WTC11 (cell line): Measurements from ENCODE around the gene FSD2. TPM values are rescaled to one million over a fixed set of nuclear protein-coding genes. Genes with fewer than 3 reads are reported as not detected.

ENCODE experiments used
- ATAC-seq: fragments of 200-7000 bp; cut with Tn5 transposase; 2 replicates; pipeline ENCODE4 v1.10.0; 2021; ENCODE audit warnings: mild to moderate bottlenecking, moderate library complexity
- CTCF ChIA-PET: fragments of 300-600 bp; sonication (Branson Sonifier 250); formaldehyde crosslinking; loops from one replicate; lab custom pipeline; 2021; ENCODE audit warnings: antibody characterized with exemption; lab: Charles Lee
- POLR2A ChIA-PET: fragments of 350-600 bp; sonication (Branson Sonifier 250); formaldehyde crosslinking; loops from one replicate; lab custom pipeline; 2021; ENCODE audit warnings: antibody characterized with exemption; lab: Charles Lee
- DNase-seq: peaks from one replicate; pipeline ENCODE4 v3.0.0; 2021; ENCODE audit warnings: low spot score
- H3K27ac Mint-ChIP-seq: 2 replicates; pipeline ENCODE4 v1.8.0; 2021; ENCODE audit warnings: mixed read lengths
- H3K27me3 Mint-ChIP-seq: 2 replicates; pipeline ENCODE4 v1.8.0; 2021; ENCODE audit warnings: low read depth, mild to moderate bottlenecking, moderate library complexity, mixed read lengths
- H3K36me3 Mint-ChIP-seq: 2 replicates; pipeline ENCODE4 v1.8.0; 2021; ENCODE audit warnings: mixed read lengths
- H3K4me1 Mint-ChIP-seq: 2 replicates; pipeline ENCODE4 v1.8.0; 2022; ENCODE audit warnings: mixed read lengths
- H3K4me3 Mint-ChIP-seq: 2 replicates; pipeline ENCODE4 v1.8.0; 2021; ENCODE audit warnings: mild to moderate bottlenecking, moderate library complexity, mixed read lengths
- H3K9me3 Mint-ChIP-seq: 2 replicates; pipeline ENCODE4 v1.8.0; 2021; ENCODE audit warnings: mixed read lengths
- ATF3 ChIP-seq: sonication (generic); formaldehyde crosslinking; conservative IDR thresholded peaks from 2 replicates; pipeline ENCODE4 v1.8.1; 2022; ENCODE audit warnings: mild to moderate bottlenecking, missing genetic modification reagents
- CDX4 ChIP-seq: fragments of 250-450 bp; sonication (Bioruptor Pico); IDR thresholded peaks from 2 replicates; pipeline ENCODE4 v1.9.0; 2021; ENCODE audit warnings: moderate library complexity, mild to moderate bottlenecking, inconsistent platforms, borderline replicate concordance
- CREB1 ChIP-seq: sonication (generic); formaldehyde crosslinking; IDR thresholded peaks from 2 replicates; pipeline ENCODE4 v1.8.0; 2023; ENCODE audit warnings: mild to moderate bottlenecking, missing genetic modification reagents
- E2F1 ChIP-seq: sonication (generic); formaldehyde crosslinking; IDR thresholded peaks from 2 replicates; pipeline ENCODE4 v1.8.0; 2022; ENCODE audit warnings: mild to moderate bottlenecking, missing genetic modification reagents
- E2F4 ChIP-seq: sonication (generic); formaldehyde crosslinking; IDR thresholded peaks from 2 replicates; pipeline ENCODE4 v1.8.1; 2022; ENCODE audit warnings: low read depth, mild to moderate bottlenecking, moderate library complexity, missing genetic modification reagents, borderline replicate concordance
- ELF4 ChIP-seq: sonication (generic); formaldehyde crosslinking; IDR thresholded peaks from 2 replicates; pipeline ENCODE4 v1.8.1; 2022; ENCODE audit warnings: low read depth, mild to moderate bottlenecking, moderate library complexity, missing genetic modification reagents
- ETV6 ChIP-seq: sonication (generic); formaldehyde crosslinking; IDR thresholded peaks from 2 replicates; pipeline ENCODE4 v1.8.1; 2022; ENCODE audit warnings: mild to moderate bottlenecking, missing genetic modification reagents
- FOXP1 ChIP-seq: sonication (generic); formaldehyde crosslinking; IDR thresholded peaks from 2 replicates; pipeline ENCODE4 v1.8.0; 2022; ENCODE audit warnings: missing genetic modification reagents, mild to moderate bottlenecking, moderate library complexity, borderline replicate concordance
- JUN ChIP-seq: sonication (generic); formaldehyde crosslinking; IDR thresholded peaks from 2 replicates; pipeline ENCODE4 v1.8.0; 2023; ENCODE audit warnings: mild to moderate bottlenecking, missing genetic modification reagents
- MXD4 ChIP-seq: fragments of 250-450 bp; sonication (Bioruptor Pico); IDR thresholded peaks from 2 replicates; pipeline ENCODE4 v1.8.0; 2021; ENCODE audit warnings: mild to moderate bottlenecking, moderate library complexity, borderline replicate concordance
- NFATC4 ChIP-seq: fragments of 250-450 bp; sonication (Bioruptor Pico); IDR thresholded peaks from 2 replicates; pipeline ENCODE4 v1.9.0; 2021; ENCODE audit warnings: mild to moderate bottlenecking
- NR3C1 ChIP-seq: sonication (generic); formaldehyde crosslinking; conservative IDR thresholded peaks from 2 replicates; pipeline ENCODE4 v1.8.1; 2023; ENCODE audit warnings: low read depth, mild to moderate bottlenecking, missing genetic modification reagents
- OVOL2 ChIP-seq: fragments of 250-450 bp; sonication (Bioruptor Pico); IDR thresholded peaks from 2 replicates; pipeline ENCODE4 v1.9.0; 2021; ENCODE audit warnings: mild to moderate bottlenecking, borderline replicate concordance
- PREB ChIP-seq: sonication (generic); formaldehyde crosslinking; IDR thresholded peaks from 2 replicates; pipeline ENCODE4 v1.8.1; 2022; ENCODE audit warnings: mild to moderate bottlenecking, missing genetic modification reagents, moderate library complexity, borderline replicate concordance
- TEAD1 ChIP-seq: sonication (generic); formaldehyde crosslinking; IDR thresholded peaks from 2 replicates; pipeline ENCODE4 v1.8.0; 2022; ENCODE audit warnings: mild to moderate bottlenecking, missing genetic modification reagents
- ZBTB43 ChIP-seq: sonication (generic); formaldehyde crosslinking; IDR thresholded peaks from 2 replicates; pipeline ENCODE4 v1.8.1; 2023; ENCODE audit warnings: mild to moderate bottlenecking, missing genetic modification reagents
- ZNF138 ChIP-seq: sonication (generic); formaldehyde crosslinking; conservative IDR thresholded peaks from 2 replicates; pipeline ENCODE4 v1.8.1; 2022; ENCODE audit warnings: mild to moderate bottlenecking, moderate library complexity, missing genetic modification reagents
- ZNF263 ChIP-seq: sonication (generic); formaldehyde crosslinking; IDR thresholded peaks from 2 replicates; pipeline ENCODE4 v1.8.1; 2022; ENCODE audit warnings: low read depth, mild to moderate bottlenecking, moderate library complexity, missing genetic modification reagents
- ZNF317 ChIP-seq: sonication (generic); formaldehyde crosslinking; IDR thresholded peaks from 2 replicates; pipeline ENCODE4 v1.8.1; 2023; ENCODE audit warnings: low read depth, mild to moderate bottlenecking, moderate library complexity, missing genetic modification reagents, borderline replicate concordance
- ZNF532 ChIP-seq: fragments of 250-450 bp; sonication (Bioruptor Pico); IDR thresholded peaks from 2 replicates; pipeline ENCODE4 v1.9.0; 2021; ENCODE audit warnings: mild to moderate bottlenecking, borderline replicate concordance
- total RNA-seq: library from RNA; stranded (reverse); gene quantifications from 3 replicates; pipeline ENCODE4 v1.2.3, GENCODE V29; 2021

FSD2 gene
- total RNA-seq, 1 experiment from 2014 or later = not detected

GRCh38 chr15:82851981-82852511 lies 46.2 kb upstream of the FSD2 start:
- no peak overlapping the region for H3K4me3 Mint-ChIP-seq
- ATAC-seq (no peak), DNase-seq (no peak)
- no peaks in the 10 kb centered on the region for H3K36me3 Mint-ChIP-seq
- H3K27me3 Mint-ChIP-seq = no peaks in the 10 kb centered on the region
- TF ChIP-seq ZNF532 (CRISPR knock-in tag) (no peak), CDX4 (CRISPR knock-in tag) (no peak), ZNF263 (CRISPR knock-in tag) (no peak), FOXP1 (CRISPR knock-in tag) (no peak), PREB (CRISPR knock-in tag) (no peak), ZNF317 (CRISPR knock-in tag) (no peak)
- POLR2A ChIA-PET = no interaction called here
- H3K4me1 Mint-ChIP-seq = peaks cover 15% of the 10 kb centered on the region
- H3K27ac Mint-ChIP-seq = no peak overlapping the region
- CTCF ChIA-PET = interaction anchor here (1.3 kb wide), 1 partner anchor 15 kb away, joined by 4 read pairs; no protein-coding TSS in a partner anchor
- no peaks in the 10 kb centered on the region for H3K9me3 Mint-ChIP-seq

GRCh38 chr15:82851306-82851850 lies 45.5 kb upstream of the FSD2 start:
- no peaks in the 10 kb centered on the region for H3K9me3 Mint-ChIP-seq
- peaks cover 15% of the 10 kb centered on the region for H3K4me1 Mint-ChIP-seq
- DNase-seq (no peak), ATAC-seq (no peak)
- H3K4me3 Mint-ChIP-seq = no peak overlapping the region
- no peaks in the 10 kb centered on the region for H3K27me3 Mint-ChIP-seq
- POLR2A ChIA-PET = no interaction called here
- H3K27ac Mint-ChIP-seq = no peak overlapping the region
- H3K36me3 Mint-ChIP-seq = no peaks in the 10 kb centered on the region
- CTCF ChIA-PET = interaction anchor here (1.3 kb wide), 1 partner anchor 16 kb away, joined by 4 read pairs; no protein-coding TSS in a partner anchor
- no peak for TF ChIP-seq NR3C1 (CRISPR knock-in tag)
- no peak for TF ChIP-seq ZNF138 (CRISPR knock-in tag)
- no peak for TF ChIP-seq E2F4 (CRISPR knock-in tag)
- TF ChIP-seq OVOL2 = no peak
- TF ChIP-seq ATF3 (CRISPR knock-in tag) = no peak

- ATAC-seq (no peak), DNase-seq (no peak)
- POLR2A ChIA-PET = no interaction called here
- H3K4me1 Mint-ChIP-seq = peaks cover 15% of the 10 kb centered on the region
- no peak overlapping the region for H3K27ac Mint-ChIP-seq
- no peaks in the 10 kb centered on the region for H3K9me3 Mint-ChIP-seq
- no peaks in the 10 kb centered on the region for H3K27me3 Mint-ChIP-seq
- CTCF ChIA-PET = interaction anchor here (1.3 to 1.8 kb wide), 2 partner anchors 16 to 268 kb away, joined by 3 to 4 read pairs; no protein-coding TSS in a partner anchor
- H3K36me3 Mint-ChIP-seq = no peaks in the 10 kb centered on the region
- H3K4me3 Mint-ChIP-seq = no peak overlapping the region
- TF ChIP-seq ETV6 (CRISPR knock-in tag) (no peak), TEAD1 (CRISPR knock-in tag) (no peak), E2F1 (CRISPR knock-in tag) (no peak), ZNF317 (CRISPR knock-in tag) (no peak), JUN (CRISPR knock-in tag) (no peak), CREB1 (CRISPR knock-in tag) (no peak), NFATC4 (CRISPR knock-in tag) (no peak), ZBTB43 (CRISPR knock-in tag) (no peak), MXD4 (CRISPR knock-in tag) (no peak), ELF4 (no peak)
These were observed 44.9 kb upstream of the FSD2 start for GRCh38 chr15:82850731-82851130.
